H9 (cell line): ENCODE measurements around the gene SVEP1. TPM values are rescaled to one million over a fixed set of nuclear protein-coding genes. Genes with fewer than 3 reads are reported as not detected.

ENCODE experiments used
- DNase-seq: peaks from one replicate; pipeline ENCODE4 v3.0.0-alpha.2; 2017
- H2AFZ ChIP-seq: one replicate; pipeline ENCODE4 v1.6.1; 2013; ENCODE audit warnings: mild to moderate bottlenecking, low read length, control low read depth, moderate library complexity
- H2AK5ac ChIP-seq: 2 replicates; pipeline ENCODE4 v1.6.1; 2013; ENCODE audit warnings: low read length, control low read depth, mixed read lengths; ENCODE audit not compliant: insufficient read length
- H2BK120ac ChIP-seq: one replicate; pipeline ENCODE4 v1.6.1; 2013; ENCODE audit warnings: low read depth, mild to moderate bottlenecking, low read length, control low read depth, inconsistent platforms; ENCODE audit not compliant: poor library complexity, severe bottlenecking
- H2BK12ac ChIP-seq: 2 replicates; pipeline ENCODE4 v1.6.1; 2013; ENCODE audit warnings: low read length, control low read depth, mixed read lengths, low read depth; ENCODE audit not compliant: insufficient read length
- H2BK15ac ChIP-seq: 2 replicates; pipeline ENCODE4 v1.6.1; 2013; ENCODE audit warnings: low read depth, low read length, control low read depth
- H2BK20ac ChIP-seq: one replicate; pipeline ENCODE4 v1.6.1; 2013; ENCODE audit warnings: low read depth, mild to moderate bottlenecking, low read length, control low read depth, inconsistent platforms; ENCODE audit not compliant: poor library complexity, severe bottlenecking
- H2BK5ac ChIP-seq: 2 replicates; pipeline ENCODE4 v1.6.1; 2013; ENCODE audit warnings: low read length, control low read depth, mixed read lengths; ENCODE audit not compliant: insufficient read length
- H3K14ac ChIP-seq: 2 replicates; pipeline ENCODE4 v1.6.1; 2013; ENCODE audit warnings: low read length, control low read depth; ENCODE audit not compliant: insufficient read depth
- H3K18ac ChIP-seq: 2 replicates; pipeline ENCODE4 v1.6.1; 2013; ENCODE audit warnings: low read depth, mild to moderate bottlenecking, mixed read lengths, low read length, control low read depth; ENCODE audit not compliant: insufficient read length
- H3K23ac ChIP-seq: 2 replicates; pipeline ENCODE4 v1.6.1; 2013; ENCODE audit warnings: low read length, control low read depth, mixed read lengths, low read depth; ENCODE audit not compliant: insufficient read length
- H3K23me2 ChIP-seq: 2 replicates; pipeline ENCODE4 v1.6.1; 2013; ENCODE audit warnings: low read depth, mild to moderate bottlenecking, mixed read lengths, low read length, control low read depth; ENCODE audit not compliant: insufficient read length, poor library complexity, severe bottlenecking
- H3K27ac ChIP-seq: 2 replicates; pipeline ENCODE4 v1.5.1; 2013; ENCODE audit warnings: low read length, control low read depth, mixed read lengths, low read depth; ENCODE audit not compliant: insufficient read length
- H3K27me3 ChIP-seq: 2 replicates; pipeline ENCODE4 v1.6.1; 2013; ENCODE audit warnings: low read length, control low read depth, inconsistent platforms; ENCODE audit not compliant: insufficient read depth
- H3K4ac ChIP-seq: 2 replicates; pipeline ENCODE4 v1.6.1; 2013; ENCODE audit warnings: low read depth, mild to moderate bottlenecking, control low read depth, inconsistent platforms, low read length, moderate library complexity
- H3K4me1 ChIP-seq: 2 replicates; pipeline ENCODE4 v1.6.1; 2013; ENCODE audit warnings: low read length, control low read depth, inconsistent platforms; ENCODE audit not compliant: insufficient read depth
- H3K4me2 ChIP-seq: 2 replicates; pipeline ENCODE4 v1.6.1; 2013; ENCODE audit warnings: low read length, control low read depth, mixed read lengths; ENCODE audit not compliant: insufficient read length, insufficient read depth
- H3K56ac ChIP-seq: 2 replicates; pipeline ENCODE4 v1.6.1; 2013; ENCODE audit warnings: low read depth, mild to moderate bottlenecking, mixed read lengths, low read length, control low read depth; ENCODE audit not compliant: insufficient read length
- H3K79me1 ChIP-seq: 2 replicates; pipeline ENCODE4 v1.6.1; 2013; ENCODE audit warnings: low read depth, mild to moderate bottlenecking, moderate library complexity, low read length, control low read depth, inconsistent platforms; ENCODE audit not compliant: insufficient read depth, poor library complexity, severe bottlenecking
- H3K79me2 ChIP-seq: 2 replicates; pipeline ENCODE4 v1.6.1; 2013; ENCODE audit warnings: low read length, control low read depth, inconsistent platforms; ENCODE audit not compliant: insufficient read depth
- H3K9ac ChIP-seq: 2 replicates; pipeline ENCODE4 v1.6.1; 2013; ENCODE audit warnings: low read length, control low read depth, mixed read lengths; ENCODE audit not compliant: insufficient read length; ENCODE audit errors: extremely low read depth
- H3K9me3 ChIP-seq: one replicate; pipeline ENCODE4 v1.6.1; 2013; ENCODE audit warnings: low read depth, low read length, inconsistent platforms; ENCODE audit not compliant: control insufficient read depth
- H3T11ph ChIP-seq: one replicate; pipeline ENCODE4 v1.6.1; 2013; ENCODE audit warnings: mild to moderate bottlenecking, low read length, control low read depth, inconsistent platforms
- H4K20me1 ChIP-seq: one replicate; pipeline ENCODE4 v1.6.1; 2013; ENCODE audit not compliant: control insufficient read depth, insufficient read length, insufficient read depth
- H4K5ac ChIP-seq: 2 replicates; pipeline ENCODE4 v1.6.1; 2013; ENCODE audit warnings: low read depth, mild to moderate bottlenecking, mixed read lengths, low read length, control low read depth; ENCODE audit not compliant: insufficient read length
- H4K8ac ChIP-seq: replicated peaks from 2 replicates; pipeline ENCODE4 v1.6.1; 2013; ENCODE audit warnings: low read length, control low read depth, mixed read lengths, low read depth; ENCODE audit not compliant: insufficient read length
- H4K91ac ChIP-seq: 2 replicates; pipeline ENCODE4 v1.6.1; 2013; ENCODE audit warnings: low read depth, mild to moderate bottlenecking, moderate library complexity, mixed read lengths, low read length, control low read depth; ENCODE audit not compliant: insufficient read length
- H3K27ac Mint-ChIP-seq, 3 experiments: 2 replicates in 2 of 3; 3 replicates in 1 of 3; pipeline ENCODE4 v1.8.0; 2020 to 2021; ENCODE audit warnings: mixed read lengths in 3 of 3, mild to moderate bottlenecking in 1 of 3, moderate library complexity in 1 of 3
- H3K27me3 Mint-ChIP-seq: 2 replicates; pipeline ENCODE4 v1.8.0; 2021; ENCODE audit warnings: low read depth, mild to moderate bottlenecking, moderate library complexity, mixed read lengths
- H3K36me3 Mint-ChIP-seq, 3 experiments: 2 replicates in 2 of 3; 3 replicates in 1 of 3; pipeline ENCODE4 v1.8.0; 2020 to 2021; ENCODE audit warnings: low read depth in 3 of 3, mixed read lengths in 3 of 3; ENCODE audit not compliant: insufficient read depth in 1 of 3
- H3K4me1 Mint-ChIP-seq, 2 experiments: 2 replicates each; pipeline ENCODE4 v1.8.0; 2020; ENCODE audit warnings: mixed read lengths in 2 of 2
- H3K4me3 Mint-ChIP-seq, 2 experiments: 2 replicates in 1 of 2; 3 replicates in 1 of 2; pipeline ENCODE4 v1.8.0; 2020 to 2021; ENCODE audit warnings: mild to moderate bottlenecking in 2 of 2, mixed read lengths in 2 of 2, moderate library complexity in 1 of 2
- H3K9me3 Mint-ChIP-seq, 2 experiments: 2 replicates in 1 of 2; 3 replicates in 1 of 2; pipeline ENCODE4 v1.8.0; 2020; ENCODE audit warnings: mild to moderate bottlenecking in 2 of 2, mixed read lengths in 2 of 2, moderate library complexity in 1 of 2
- CTCF ChIP-seq: fragments of 200-600 bp; sonication (generic); conservative IDR thresholded peaks from 3 replicates; pipeline ENCODE4 v1.8.0; 2021; ENCODE audit warnings: antibody characterized with exemption, mild to moderate bottlenecking
- WGBS: extraction: QIAGEN DNeasy Blood & Tissue Kit; methylation state at CpG from one replicate; pipeline ENCODE4 v1.1.7; 2013; ENCODE audit warnings: missing lambda C conversion rate, low lambda C conversion rate, mixed read lengths; ENCODE audit not compliant: insufficient read length; ENCODE audit errors: extremely low coverage; 5-methylcytosine and 5-hydroxymethylcytosine counted together
- total RNA-seq: library from RNA; stranded (reverse); gene quantifications from 2 replicates; pipeline ENCODE4 v1.2.1, GENCODE V29; 2021

The SVEP1 gene
- total RNA-seq, 1 experiment from 2014 or later = 0.17 TPM

- H4K20me1 ChIP-seq = no peaks in the 10 kb centered on the region
- no peak overlapping the region for H3K4me3 Mint-ChIP-seq
- H2AK5ac ChIP-seq = no peak overlapping the region
- no peaks in the 10 kb centered on the region for H3K4me1 ChIP-seq
- no peaks in the 10 kb centered on the region for H3K27me3 ChIP-seq
- H3K4me2 ChIP-seq = no peak overlapping the region
- no peak overlapping the region for H2BK12ac ChIP-seq
- H3K4ac ChIP-seq = no peak overlapping the region
- WGBS = no CpG with 5 or more reads among the region's 3 CpGs
- no peak overlapping the region for H3K23ac ChIP-seq
- no peaks in the 10 kb centered on the region; the same call in 1 of the 2 replicates for H3K27me3 Mint-ChIP-seq
- H3K56ac ChIP-seq = no peak overlapping the region
- H2BK5ac ChIP-seq = no peak overlapping the region
- TF ChIP-seq CTCF = no peak
- H3K23me2 ChIP-seq = no peaks in the 10 kb centered on the region
- no peak overlapping the region for H2BK120ac ChIP-seq
- no peaks in the 10 kb centered on the region for H3K36me3 Mint-ChIP-seq
- no peaks in the 10 kb centered on the region for H3K79me1 ChIP-seq
- H3T11ph ChIP-seq = no peak overlapping the region
- H2BK20ac ChIP-seq = no peak overlapping the region
- DNase-seq = no peak
- no peak overlapping the region for H4K5ac ChIP-seq
- H3K18ac ChIP-seq = no peak overlapping the region
- H3K9ac ChIP-seq = no peak overlapping the region
- no peak overlapping the region for H4K91ac ChIP-seq
- no peak overlapping the region for H2BK15ac ChIP-seq
- H3K79me2 ChIP-seq = no peaks in the 10 kb centered on the region
- no peaks in the 10 kb centered on the region for H3K9me3 Mint-ChIP-seq
- H3K27ac Mint-ChIP-seq = no peak overlapping the region
- H3K14ac ChIP-seq = no peak overlapping the region
- no peak overlapping the region for H2AFZ ChIP-seq
- H3K9me3 ChIP-seq = no peaks in the 10 kb centered on the region
- no peak overlapping the region for H4K8ac ChIP-seq
- no peak overlapping the region for H3K27ac ChIP-seq
- H3K4me1 Mint-ChIP-seq = no peaks in the 10 kb centered on the region
Measured at GRCh38 chr9:110502842-110503241, 76.7 kb downstream of the SVEP1 start.
